Right lobe of liver (tissue), 6 donors: Measurements from ENCODE around the gene B9D1. TPM values are rescaled to one million over a fixed set of nuclear protein-coding genes. Genes with fewer than 3 reads are reported as not detected.

Experiments
- ATAC-seq, 4 donors: fragments of 200-7000 bp; cut with Tn5 transposase; one replicate each; pipeline ENCODE4 v1.9.1; 2020; ENCODE audit warnings: mild to moderate bottlenecking in 4 of 4, moderate library complexity in 4 of 4
- DNase-seq, 3 donors: peaks; one replicate each; pipeline ENCODE4 v3.0.0-alpha.2; 2020
- H3K27ac ChIP-seq, 3 donors: fragments of 200-600 bp; one replicate each; pipeline ENCODE4 v1.8.0; 2022
- H3K27me3 ChIP-seq, 2 donors: fragments of 200-600 bp; one replicate each; pipeline ENCODE4 v1.8.0; 2022
- H3K36me3 ChIP-seq, 4 donors: fragments of 200-600 bp; sonication (generic) in 1 of 4; one replicate each; pipeline versions ENCODE4 v1.5.1 to v1.8.0; 2017 to 2022; ENCODE audit warnings: control low read depth in 1 of 4
- H3K4me1 ChIP-seq, 4 donors: fragments of 200-600 bp; sonication (generic) in 1 of 4; one replicate each; pipeline versions ENCODE4 v1.5.1 to v1.8.0; 2017 to 2022; ENCODE audit warnings: control low read depth in 1 of 4
- H3K4me3 ChIP-seq, 3 donors: fragments of 200-600 bp; one replicate each; pipeline ENCODE4 v1.8.0; 2022
- H3K9me3 ChIP-seq, 4 donors: fragments of 200-600 bp; sonication (generic) in 1 of 4; one replicate each; pipeline versions ENCODE4 v1.5.1 to v1.8.0; 2017 to 2022; ENCODE audit warnings: control low read depth in 1 of 4
- CTCF ChIP-seq, 4 donors: fragments of 200-600 bp in 3 of 4; fragments of 450-650 bp in 1 of 4; IDR thresholded peaks; one replicate each; pipeline versions ENCODE4 v1.5.1 to v1.8.0; 2016 to 2022; ENCODE audit warnings: antibody characterized with exemption in 4 of 4, mild to moderate bottlenecking in 2 of 4
- POLR2A ChIP-seq: fragments of 450-650 bp; IDR thresholded peaks from one replicate; pipeline ENCODE4 v1.6.1; 2017; ENCODE audit warnings: antibody characterized with exemption, mild to moderate bottlenecking
- WGBS: methylation state at CpG from one replicate; pipeline ENCODE4 v1.1.6; 2018; ENCODE audit warnings: low coverage, low lambda C conversion rate; ENCODE audit not compliant: insufficient coverage; ENCODE audit errors: missing lambda C conversion rate; 5-methylcytosine and 5-hydroxymethylcytosine counted together
- intact Hi-C, 2 donors: fragments of 100-400 bp; cut with DNase I; formaldehyde crosslinking; loops; one replicate each; pipeline versions ENCODE4 v1.11.2 to v1.14.1; 2022
- microRNA counts: library from miRNA; unstranded; fragments of <30 nt; microRNA quantifications from one replicate; lab custom pipeline; 2016
- microRNA-seq, 2 donors: library from miRNA; unstranded; fragments of <30 nt; microRNA quantifications; one replicate each; pipeline ENCODE4, GENCODE V29; 2019 to 2020
- small RNA-seq, 2 experiments: library from RNA; depleted of rRNA; stranded (forward); fragments of <200 nt; gene quantifications; one replicate each; pipeline ENCODE3, GENCODE V24; 2016
- total RNA-seq, 6 experiments: library from RNA; depleted of rRNA in 2 of 6; stranded (reverse); fragments of >200 nt in 2 of 6; fragmentation: NEBNext Ultra II Directional in 3 of 6; extraction: Animal tissue kit (Norgen Biotek cat#: 25700) in 3 of 6; gene quantifications; one replicate each; pipeline versions ENCODE4 v1.1.0 to v1.2.4, GENCODE V29; 2016 to 2023
- donor health status: DM: no; HTN: yes; CAD: no.
- donor health status: DM: no; HTN: no; CAD: no.
- donor health status: DM: no; HTN: no; CAD: no.
- donor health status: DM: no; HTN: yes; CAD: no.
- donor health status: DM: no; HTN: yes; CAD: no.

Gene B9D1
- total RNA-seq, 6 experiments from 2014 or later: 2.3 to 27.9 (median 5.7) TPM

- no peak overlapping the region for H3K27ac ChIP-seq
- H3K4me3 ChIP-seq: no peak overlapping the region
- no peak for TF ChIP-seq CTCF (IDR thresholded peaks at IDR 0.05)
- TF ChIP-seq POLR2A: no peak
- intact Hi-C loops: loop anchor here in 1 of 2 donors (10.0 kb wide), 1 partner anchor 58 kb away; no protein-coding TSS in a partner anchor
- H3K4me1 ChIP-seq: no peaks in the 10 kb centered on the region
- DNase-seq (no peak), ATAC-seq (no peak)
- 82% methylated on average over 7 of the region's 11 CpGs for WGBS
- H3K36me3 ChIP-seq: no peaks in the 10 kb centered on the region
- no peaks in the 10 kb centered on the region for H3K27me3 ChIP-seq
- no peaks in the 10 kb centered on the region for H3K9me3 ChIP-seq
Measured at GRCh38 chr17:19296786-19297778, 65.4 kb downstream of the B9D1 start.

DNA sequence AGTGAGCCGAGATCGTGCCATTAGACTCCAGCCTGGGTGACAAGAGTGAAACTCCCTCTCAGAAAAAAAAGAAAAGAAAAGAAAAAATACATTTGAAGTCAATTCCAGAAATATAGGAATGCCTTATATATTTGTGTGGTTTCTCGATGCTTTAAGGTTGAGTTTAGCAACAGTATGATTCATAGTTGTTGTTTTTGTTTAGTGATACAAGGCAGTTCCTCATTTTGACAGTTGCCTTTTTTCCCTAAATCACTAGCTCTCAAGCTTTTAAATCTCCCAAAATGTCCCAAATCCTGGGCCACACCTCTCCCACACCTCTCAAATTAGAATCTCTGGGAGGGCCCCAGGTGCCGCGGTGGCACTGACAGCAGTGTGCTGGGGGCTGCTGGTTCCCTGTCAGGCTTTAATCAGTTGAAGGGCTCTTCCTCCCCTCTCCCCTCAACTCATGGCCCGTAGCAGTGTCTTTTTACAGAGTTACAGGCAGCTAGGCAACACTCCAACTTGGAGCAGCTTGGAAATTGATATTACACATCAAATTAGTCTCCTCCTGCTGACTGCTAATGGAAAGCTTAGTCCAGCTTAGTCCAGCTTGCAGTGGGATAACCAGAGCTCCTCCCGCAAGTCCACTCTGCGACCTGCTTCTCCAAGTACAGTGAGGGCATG lies 66.9 kb downstream of the B9D1 start:
- DNase-seq (no peak), ATAC-seq (no peak)
- Histone ChIP-seq H3K9me3 (no peaks in the 10 kb centered on the region), H3K27me3 (no peaks in the 10 kb centered on the region), H3K4me3 (no peak overlapping the region), H3K4me1 (no peaks in the 10 kb centered on the region), H3K36me3 (no peaks in the 10 kb centered on the region), H3K27ac (no peak overlapping the region)
- 73% methylated on average over 8 of the region's 8 CpGs for WGBS
- intact Hi-C loops: loop anchor here in 1 of 2 donors (10.0 kb wide), 1 partner anchor 59 kb away; no protein-coding TSS in a partner anchor
- TF ChIP-seq CTCF (IDR thresholded peaks at IDR 0.05) (no peak), POLR2A (no peak)

DNA sequence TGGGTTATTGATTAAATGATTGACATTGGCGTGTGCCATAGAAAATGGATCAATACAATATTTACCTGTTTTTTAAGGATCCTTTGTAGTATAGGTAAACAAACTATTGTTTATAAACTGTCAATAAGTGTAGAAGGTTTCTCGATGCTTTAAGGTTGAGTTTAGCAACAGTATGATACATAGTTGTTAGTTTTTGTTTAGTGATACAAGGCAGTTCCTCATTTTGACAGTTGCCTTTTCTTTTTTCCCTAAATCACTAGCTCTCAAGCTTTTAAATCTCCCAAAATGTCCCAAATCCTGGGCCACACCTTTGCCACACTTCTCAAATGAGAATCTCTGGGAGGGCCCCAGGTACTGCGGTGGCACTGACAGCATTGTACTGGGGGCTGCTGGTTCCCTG lies 68.1 kb downstream of the B9D1 start:
- intact Hi-C loops: loop anchor here in 1 of 2 donors (10.0 kb wide), 1 partner anchor 60 kb away; no protein-coding TSS in a partner anchor
- Histone ChIP-seq H3K9me3 (no peaks in the 10 kb centered on the region), H3K27me3 (no peaks in the 10 kb centered on the region), H3K4me1 (no peaks in the 10 kb centered on the region), H3K4me3 (no peak overlapping the region), H3K36me3 (no peaks in the 10 kb centered on the region), H3K27ac (no peak overlapping the region)
- no peak for TF ChIP-seq CTCF (IDR thresholded peaks at IDR 0.05)
- TF ChIP-seq POLR2A: no peak
- DNase-seq (no peak), ATAC-seq (no peak)
- WGBS: 82% methylated on average over 3 of the region's 3 CpGs

MicroRNAs encoded within 50 kb of the gene (microRNA counts, 767-probe panel; counts per million panel counts)
- 237 counts per million for microRNA hsa-miR-1180 (lab: Ali Mortazavi, UCI)

Small RNA genes lying within 50 kb of the gene (microRNA-seq; reads per million reads assigned to microRNA genes)
- 194 to 324 reads per million in 2 donors for gene MIR1180

Small RNA genes lying within 50 kb of the gene (small RNA-seq; reads per million reads assigned to genes)
- gene MIR1180: 1.7 to 4.0 reads per million in 2 experiments

Other genes with a start within 250 kb of the B9D1 start
- 1 to 10 TPM in 4 of 6 experiments, under 1 TPM in 2; 0.68 to 9.2 (median 2.2) TPM for gene GRAPL, start 235.1 kb downstream of the B9D1 start, total RNA-seq
- gene EPN2, start 125.4 kb downstream of the B9D1 start, total RNA-seq: 10 to 100 TPM in 4 of 6 experiments, 1 to 10 TPM in 2; 6.6 to 18.1 (median 11.4) TPM
- 1 to 10 TPM; 5.7 to 9.2 (median 6.7) TPM for gene MAPK7, start 15.8 kb upstream of the B9D1 start, total RNA-seq
- 10 to 100 TPM in 2 of 6 experiments, 1 to 10 TPM in 4; 2.3 to 12.0 (median 6.5) TPM for gene MFAP4, start 24.5 kb upstream of the B9D1 start, total RNA-seq
- gene RNF112, start 48.5 kb upstream of the B9D1 start, total RNA-seq: under 1 TPM; 0.12 to 0.86 (median 0.54) TPM
- 100 to 1,000 TPM in 2 of 6 experiments, 10 to 100 TPM in 4; 47.5 to 182 (median 67.4) TPM for gene SLC47A1, start 171.1 kb upstream of the B9D1 start, total RNA-seq